Activated CD4-positive, alpha-beta T cell treated with anti-CD3 and anti-CD28 coated beads for 36 hours (primary cell): Measurements from ENCODE around the gene FSIP1. TPM values are rescaled to one million over a fixed set of nuclear protein-coding genes. Genes with fewer than 3 reads are reported as not detected.

Experiments used
- ATAC-seq: fragments of 200-7000 bp; cut with Tn5 transposase; one replicate; pipeline ENCODE4 v1.10.0; 2021; ENCODE audit warnings: mild to moderate bottlenecking, moderate library complexity
- CTCF ChIA-PET: fragments of 350-600 bp; sonication (Branson Sonifier 250); formaldehyde crosslinking; loops from one replicate; lab custom pipeline; 2021; ENCODE audit warnings: antibody characterized with exemption; lab: Charles Lee
- POLR2A ChIA-PET: fragments of 350-600 bp; sonication (Branson Sonifier 250); formaldehyde crosslinking; loops from one replicate; lab custom pipeline; 2021; ENCODE audit warnings: antibody characterized with exemption, inconsistent platforms; lab: Charles Lee
- DNase-seq: peaks from one replicate; pipeline ENCODE4 v3.0.0-alpha.2; 2020
- H3K27ac Mint-ChIP-seq: one replicate; pipeline ENCODE4 v1.8.0; 2021; ENCODE audit warnings: mixed read lengths
- H3K27me3 Mint-ChIP-seq: one replicate; pipeline ENCODE4 v1.8.0; 2021; ENCODE audit warnings: mixed read lengths
- H3K36me3 Mint-ChIP-seq: one replicate; pipeline ENCODE4 v1.8.0; 2021; ENCODE audit warnings: low read depth, mixed read lengths
- H3K4me1 Mint-ChIP-seq: one replicate; pipeline ENCODE4 v1.8.0; 2021; ENCODE audit warnings: mixed read lengths
- H3K4me3 Mint-ChIP-seq: one replicate; pipeline ENCODE4 v1.8.0; 2021; ENCODE audit warnings: mild to moderate bottlenecking, moderate library complexity, mixed read lengths
- H3K9me3 Mint-ChIP-seq: one replicate; pipeline ENCODE4 v1.8.0; 2021; ENCODE audit warnings: low read depth, mixed read lengths
- intact Hi-C, 2 experiments: fragments of 100-400 bp; cut with DNase I in 1 of 2; cut with micrococcal nuclease in 1 of 2; formaldehyde crosslinking; loops; one replicate each; pipeline versions ENCODE4 v1.14.2 to v1.15.1; 2022 to 2024; cut with DNase I, micrococcal nuclease
- total RNA-seq, 2 experiments: library from RNA; stranded (reverse); gene quantifications; one replicate each; pipeline ENCODE4 v1.2.3, GENCODE V29; 2021

The FSIP1 gene
- total RNA-seq, 2 experiments from 2014 or later = 0.25 to 0.32 TPM

- Mint-ChIP-seq H3K27ac (peak overlapping the region; percentile 66), H3K4me3 (no peak overlapping the region), H3K27me3 (peaks cover 2% of the 10 kb centered on the region), H3K4me1 (peaks cover 43% of the 10 kb centered on the region), H3K36me3 (peaks cover 1% of the 10 kb centered on the region), H3K9me3 (peaks cover 5% of the 10 kb centered on the region)
- CTCF ChIA-PET = no interaction called here
- peak; percentile 47 for DNase-seq
- POLR2A ChIA-PET = no interaction called here
- peak; percentile 38 for ATAC-seq
- intact Hi-C loops = no loop called here
Observed at GRCh38 chr15:39631357-39631756, 151.3 kb downstream of the FSIP1 start.

GRCh38 chr15:39629906-39630305, 152.7 kb downstream of the FSIP1 start:
- Mint-ChIP-seq H3K27ac (peak overlapping the region; percentile 83), H3K4me1 (peaks cover 58% of the 10 kb centered on the region), H3K9me3 (peaks cover 11% of the 10 kb centered on the region), H3K27me3 (no peaks in the 10 kb centered on the region), H3K4me3 (no peak overlapping the region), H3K36me3 (peaks cover 6% of the 10 kb centered on the region)
- ChIA-PET CTCF (interaction anchor here (0.5 to 1.0 kb wide), 3 partner anchors 11 to 99 kb away, joined by 3 read pairs; no protein-coding TSS in a partner anchor), POLR2A (interaction anchor here (0.7 kb wide), 1 partner anchor 769 kb away, joined by 5 read pairs; no protein-coding TSS in a partner anchor)
- intact Hi-C loops = loop anchor here in 1 of 2 experiments (5.0 to 10.0 kb wide), 3 partner anchors 302 to 1015 kb away; partner anchors contain the start of gene EIF2AK4
- ATAC-seq (no peak), DNase-seq (no peak)

- peak; percentile 74 for ATAC-seq
- ChIA-PET CTCF (interaction anchor here (0.5 to 1.2 kb wide), 3 partner anchors 12 to 98 kb away, joined by 3 to 4 read pairs (median 3); no protein-coding TSS in a partner anchor), POLR2A (interaction anchor here (0.6 to 0.7 kb wide), 2 partner anchors 769 to 1689 kb away, joined by 3 to 5 read pairs; no protein-coding TSS in a partner anchor)
- Mint-ChIP-seq H3K4me1 (peaks cover 63% of the 10 kb centered on the region), H3K27ac (peak overlapping the region; percentile 83), H3K9me3 (peaks cover 11% of the 10 kb centered on the region), H3K27me3 (no peaks in the 10 kb centered on the region), H3K4me3 (no peak overlapping the region), H3K36me3 (peaks cover 6% of the 10 kb centered on the region)
- intact Hi-C loops = loop anchor here in 1 of 2 experiments (5.0 to 10.0 kb wide), 3 partner anchors 303 to 1015 kb away; partner anchors contain the start of gene EIF2AK4
- DNase-seq = peak; percentile 82
Observed at GRCh38 chr15:39629371-39629770, 153.3 kb downstream of the FSIP1 start.

- ChIA-PET POLR2A (no interaction called here), CTCF (interaction anchor here (0.6 to 1.2 kb wide), 2 partner anchors 13 to 937 kb away, joined by 3 to 4 read pairs; no protein-coding TSS in a partner anchor)
- Mint-ChIP-seq H3K36me3 (peaks cover 6% of the 10 kb centered on the region), H3K4me3 (no peak overlapping the region), H3K27ac (peak overlapping the region; percentile 83), H3K9me3 (peaks cover 11% of the 10 kb centered on the region), H3K4me1 (peaks cover 70% of the 10 kb centered on the region), H3K27me3 (no peaks in the 10 kb centered on the region)
- DNase-seq (no peak), ATAC-seq (no peak)
- intact Hi-C loops = loop anchor here in 1 of 2 experiments (5.0 to 10.0 kb wide), 3 partner anchors 304 to 1014 kb away; partner anchors contain the start of gene EIF2AK4
Observed at GRCh38 chr15:39628546-39629257, 153.9 kb downstream of the FSIP1 start.

GRCh38 chr15:39628144-39628508, 154.5 kb downstream of the FSIP1 start:
- ChIA-PET POLR2A (no interaction called here), CTCF (interaction anchor here (0.6 to 1.2 kb wide), 2 partner anchors 13 to 936 kb away, joined by 3 to 4 read pairs; no protein-coding TSS in a partner anchor)
- peaks cover 11% of the 10 kb centered on the region for H3K9me3 Mint-ChIP-seq
- peak overlapping the region; percentile 7 for H3K27ac Mint-ChIP-seq
- DNase-seq (no peak), ATAC-seq (no peak)
- H3K36me3 Mint-ChIP-seq = peaks cover 6% of the 10 kb centered on the region
- H3K4me1 Mint-ChIP-seq = peaks cover 75% of the 10 kb centered on the region
- H3K4me3 Mint-ChIP-seq = no peak overlapping the region
- H3K27me3 Mint-ChIP-seq = no peaks in the 10 kb centered on the region
- intact Hi-C loops = loop anchor here in 1 of 2 experiments (5.0 to 10.0 kb wide), 3 partner anchors 304 to 1013 kb away; partner anchors contain the start of gene EIF2AK4

GRCh38 chr15:39627451-39628143, 155.0 kb downstream of the FSIP1 start:
- POLR2A ChIA-PET = no interaction called here
- intact Hi-C loops = loop anchor here in 1 of 2 experiments (5.0 to 10.0 kb wide), 3 partner anchors 305 to 1013 kb away; partner anchors contain the start of gene EIF2AK4
- peak overlapping the region; percentile 7 for H3K27ac Mint-ChIP-seq
- no peak for DNase-seq
- peaks cover 81% of the 10 kb centered on the region for H3K4me1 Mint-ChIP-seq
- no peak for ATAC-seq
- CTCF ChIA-PET = interaction anchor here (0.6 to 1.2 kb wide), 2 partner anchors 47 to 129 kb away, joined by 3 to 4 read pairs; partner anchors contain the start of gene THBS1
- no peak overlapping the region for H3K4me3 Mint-ChIP-seq
- H3K9me3 Mint-ChIP-seq = peaks cover 11% of the 10 kb centered on the region
- H3K36me3 Mint-ChIP-seq = peaks cover 6% of the 10 kb centered on the region
- no peaks in the 10 kb centered on the region for H3K27me3 Mint-ChIP-seq

GRCh38 chr15:39625856-39626255, 156.8 kb downstream of the FSIP1 start:
- Mint-ChIP-seq H3K27ac (peak overlapping the region; percentile 93), H3K27me3 (peaks cover 2% of the 10 kb centered on the region), H3K4me3 (no peak overlapping the region), H3K4me1 (peaks cover 74% of the 10 kb centered on the region), H3K9me3 (peaks cover 11% of the 10 kb centered on the region), H3K36me3 (peaks cover 6% of the 10 kb centered on the region)
- DNase-seq (no peak), ATAC-seq (no peak)
- POLR2A ChIA-PET = no interaction called here
- CTCF ChIA-PET = interaction anchor here (1.6 kb wide), 1 partner anchor 60 kb away, joined by 4 read pairs; no protein-coding TSS in a partner anchor
- intact Hi-C loops = loop anchor here (1.0 to 10.0 kb wide), 5 partner anchors 17 to 1011 kb away; partner anchors contain the start of genes EIF2AK4 (in 1 of the 2) and FSIP1 (in 1 of the 2)

GRCh38 chr15:39625451-39625850, 157.2 kb downstream of the FSIP1 start:
- Mint-ChIP-seq H3K4me3 (no peak overlapping the region), H3K4me1 (peaks cover 72% of the 10 kb centered on the region), H3K36me3 (peaks cover 6% of the 10 kb centered on the region), H3K27me3 (peaks cover 2% of the 10 kb centered on the region), H3K9me3 (peaks cover 11% of the 10 kb centered on the region), H3K27ac (peak overlapping the region; percentile 93)
- intact Hi-C loops = loop anchor here (2.0 to 10.0 kb wide), 4 partner anchors 17 to 1011 kb away; partner anchors contain the start of gene EIF2AK4 (in 1 of the 2)
- POLR2A ChIA-PET = interaction anchor here (0.5 kb wide), 1 partner anchor 492 kb away, joined by 3 read pairs; no protein-coding TSS in a partner anchor
- no peak for ATAC-seq
- no peak for DNase-seq
- CTCF ChIA-PET = interaction anchor here (0.6 to 1.6 kb wide), 2 partner anchors 37 to 60 kb away, joined by 4 to 5 read pairs; no protein-coding TSS in a partner anchor

- Mint-ChIP-seq H3K27ac (peak overlapping the region; percentile 93), H3K4me3 (peak overlapping the region; percentile 18), H3K36me3 (peaks cover 6% of the 10 kb centered on the region), H3K9me3 (peaks cover 11% of the 10 kb centered on the region), H3K4me1 (peaks cover 66% of the 10 kb centered on the region), H3K27me3 (peaks cover 2% of the 10 kb centered on the region)
- POLR2A ChIA-PET = interaction anchor here (0.7 kb wide), 1 partner anchor 852 kb away, joined by 3 read pairs; no protein-coding TSS in a partner anchor
- peak; percentile 69 for ATAC-seq
- CTCF ChIA-PET = interaction anchor here (0.6 to 3.1 kb wide), 4 partner anchors 16 to 61 kb away, joined by 4 to 7 read pairs (median 4); no protein-coding TSS in a partner anchor
- intact Hi-C loops = loop anchor here (2.0 to 10.0 kb wide), 4 partner anchors 18 to 1010 kb away; partner anchors contain the start of gene EIF2AK4 (in 1 of the 2)
- peak; percentile 68 for DNase-seq
Observed at GRCh38 chr15:39624806-39625205, 157.8 kb downstream of the FSIP1 start.

- Mint-ChIP-seq H3K9me3 (peaks cover 11% of the 10 kb centered on the region), H3K4me1 (peaks cover 54% of the 10 kb centered on the region), H3K4me3 (no peak overlapping the region), H3K27ac (peak overlapping the region; percentile 66), H3K27me3 (peaks cover 2% of the 10 kb centered on the region), H3K36me3 (peaks cover 6% of the 10 kb centered on the region)
- ChIA-PET CTCF (interaction anchor here (0.6 to 3.1 kb wide), 10 partner anchors 10 to 135 kb away, joined by 3 to 9 read pairs (median 4); no protein-coding TSS in a partner anchor), POLR2A (interaction anchor here (0.6 to 1.1 kb wide), 4 partner anchors 18 to 484 kb away, joined by 3 to 5 read pairs (median 4); no protein-coding TSS in a partner anchor)
- ATAC-seq = peak; percentile 87
- intact Hi-C loops = loop anchor here in 1 of 2 experiments (1.0 to 10.0 kb wide), 2 partner anchors 20 to 1009 kb away; no protein-coding TSS in a partner anchor
- DNase-seq = peak; percentile 62
Observed at GRCh38 chr15:39623529-39623931, 159.1 kb downstream of the FSIP1 start.
